Stimulated activated CD4-positive, alpha-beta T cell treated with anti-CD3 and anti-CD28 coated beads, Interleukin-2, amount 100 ng/mL, for 24 hours (primary cell): Measurements from ENCODE around the gene NECTIN4.
"Not testable (repeated sequence)": the region's sequence is repeated elsewhere in the genome, so short reads cannot be mapped to it uniquely, and the experiment has no call there.

ENCODE experiments used
- DNase-seq, 2 donors: peaks; one replicate each; pipeline ENCODE4 v3.0.0-alpha.2; 2020

The NECTIN4 gene

DNA sequence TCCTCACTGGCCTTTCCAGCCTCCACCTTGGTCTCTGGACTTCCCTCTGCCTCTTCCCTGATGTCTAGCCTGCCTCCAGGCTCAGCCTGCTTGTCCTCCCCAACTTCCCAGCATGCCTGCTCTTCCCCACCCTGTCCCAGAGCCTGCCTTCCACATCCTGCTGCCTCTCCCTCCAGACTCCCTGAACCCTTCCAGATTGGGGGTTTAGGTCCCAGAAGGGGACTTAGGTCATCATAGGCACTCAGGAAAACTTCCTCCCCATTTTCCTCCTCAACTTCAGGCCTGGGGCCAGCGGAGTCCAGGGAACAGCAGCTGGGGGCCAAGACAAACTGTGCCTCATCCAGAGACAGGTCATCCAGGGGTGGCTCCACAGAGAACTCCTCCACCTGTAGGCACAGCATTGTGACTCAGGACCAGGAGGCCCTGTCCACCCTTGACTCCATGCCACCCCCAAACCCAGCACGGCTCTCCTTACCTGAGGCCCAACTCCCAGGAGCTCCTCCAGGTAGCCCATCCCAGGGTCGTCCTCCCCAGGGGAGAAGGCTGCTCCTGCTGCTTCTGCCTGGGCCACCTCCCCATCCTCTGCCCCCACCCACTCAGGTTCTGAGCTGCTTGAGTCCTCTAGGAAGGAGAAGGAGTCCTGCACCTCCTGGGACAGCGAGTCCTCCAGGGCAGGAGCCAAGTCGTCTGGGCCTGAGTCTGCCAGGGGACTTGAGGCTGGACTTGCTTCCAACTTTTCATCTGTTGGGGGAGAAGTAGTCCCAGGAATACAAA, 40.2 kb downstream of the NECTIN4 start:
- DNase-seq: no peak

DNA sequence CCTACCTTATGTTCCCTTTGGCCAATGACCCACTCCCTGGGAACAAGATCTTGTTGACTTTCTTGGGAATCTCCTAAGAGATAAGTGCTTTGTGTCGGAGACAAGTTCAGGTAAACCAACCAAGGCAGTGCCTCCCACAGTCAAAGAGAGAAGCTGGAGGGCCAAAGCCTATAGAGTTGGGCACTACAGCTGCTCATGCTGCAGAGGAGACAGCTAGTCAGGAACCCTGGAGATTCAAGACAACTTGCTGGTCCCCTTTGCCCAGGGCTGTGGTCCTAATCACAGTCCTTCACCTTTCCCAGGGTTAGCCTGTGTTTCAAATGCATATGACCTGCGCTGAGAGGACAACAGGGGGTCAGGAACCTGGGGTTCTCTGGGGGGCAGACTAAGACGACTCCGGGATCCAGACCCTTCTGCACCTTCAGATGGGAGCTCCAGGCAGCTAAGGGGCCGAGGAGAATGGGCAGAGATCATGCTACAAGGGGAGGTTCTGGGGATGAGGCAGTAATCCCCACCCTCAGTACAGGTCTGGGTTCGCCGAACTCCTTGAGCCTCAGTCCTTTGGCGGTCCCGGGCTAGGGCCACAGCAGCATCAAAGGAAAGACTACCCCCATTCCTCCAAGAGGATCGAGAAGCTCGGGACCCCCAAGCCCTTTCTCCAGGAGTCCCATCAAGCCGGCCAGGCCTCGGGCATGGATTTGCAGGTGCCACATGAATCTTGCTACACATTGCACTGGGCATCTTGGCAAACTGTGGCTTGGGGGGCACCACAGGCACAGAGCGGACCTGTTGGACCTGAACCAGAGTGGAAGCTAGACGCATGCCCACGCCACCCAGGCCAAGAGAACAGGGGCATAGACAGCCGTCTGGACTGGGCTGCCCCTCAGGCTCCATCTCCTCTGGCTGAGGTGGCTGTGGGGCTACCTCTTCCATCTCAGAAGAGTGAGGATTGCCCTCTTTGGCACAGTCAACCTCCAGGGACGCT, 41.6 kb downstream of the NECTIN4 start:
- DNase-seq: no peak

DNA sequence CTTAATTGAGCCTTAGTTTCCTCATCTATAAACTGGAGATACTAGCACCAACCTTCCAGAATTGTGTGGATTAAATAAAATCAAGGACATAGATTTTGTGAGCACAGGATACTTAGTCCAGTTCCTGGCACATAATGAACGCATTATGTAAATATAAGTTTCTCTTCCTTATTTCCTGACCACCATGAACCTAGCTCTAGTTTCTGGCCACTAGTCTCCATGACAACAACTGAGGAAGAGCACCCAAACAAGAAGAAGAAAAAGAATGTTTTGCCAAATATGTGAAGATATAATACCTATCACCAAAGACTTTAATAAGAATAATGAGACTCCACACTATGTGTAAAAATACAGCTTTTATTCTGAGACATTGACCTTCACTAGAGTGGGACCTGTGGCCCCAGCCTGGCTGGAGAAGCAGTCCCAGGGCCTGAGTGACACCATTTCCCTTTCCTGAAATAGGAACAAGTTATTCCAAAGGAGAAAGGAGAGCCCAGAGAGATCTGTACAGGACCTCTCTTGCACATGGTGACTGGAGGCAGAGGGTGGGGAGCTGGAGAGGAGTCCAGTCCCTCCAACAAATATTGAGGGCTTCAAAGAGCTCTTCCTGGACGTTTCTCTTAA, 42.6 kb downstream of the NECTIN4 start:
- DNase-seq: no peak

DNA sequence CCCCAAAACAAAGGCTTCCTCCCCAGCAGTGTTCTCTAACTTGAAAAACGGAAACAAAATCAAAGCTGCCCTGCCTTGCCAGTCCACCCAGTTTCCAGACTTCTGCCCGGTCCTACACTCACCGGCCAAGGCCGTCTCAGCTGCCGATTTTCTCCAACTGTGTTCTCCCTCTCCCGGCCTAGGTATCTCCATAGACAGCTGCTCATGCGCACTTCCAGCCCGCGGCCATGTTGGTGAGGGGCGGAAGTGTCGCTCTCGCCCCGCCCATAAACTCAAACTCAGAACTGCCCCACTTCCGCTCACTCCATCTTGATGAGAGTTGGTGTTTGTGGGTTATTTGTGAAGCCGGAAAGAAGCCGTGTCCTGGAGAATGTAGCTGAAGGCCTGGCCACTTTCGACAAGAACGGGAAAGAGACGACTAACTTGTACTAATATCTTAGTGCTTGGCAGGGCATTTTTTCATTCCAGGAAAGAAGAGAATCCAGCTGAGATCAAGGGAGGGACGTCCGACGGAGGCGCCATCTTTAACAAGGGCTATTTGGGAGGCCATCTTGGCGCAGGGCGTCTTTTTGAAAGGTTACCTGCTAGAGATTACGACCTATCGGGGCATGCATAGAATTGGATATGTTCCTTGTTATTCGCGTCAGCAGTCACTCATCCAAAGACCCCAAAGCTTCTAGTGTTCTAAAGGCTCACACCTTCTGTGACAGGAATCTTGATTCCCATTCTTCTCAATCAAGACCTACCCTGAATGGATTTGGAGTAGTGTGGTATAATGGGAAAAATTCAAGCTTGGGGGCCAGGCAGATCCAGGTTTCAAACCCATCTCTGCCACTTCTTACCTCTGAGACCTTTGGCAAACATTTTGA, 43.4 kb downstream of the NECTIN4 start, which contains the start of gene USF1:
USF1 (minus strand) TSS at position 242 of the 869 bp plus-strand sequence. CDS start 2,702 bp downstream, outside the sequence.
- DNase-seq: peak; percentile 89 to 93

DNA sequence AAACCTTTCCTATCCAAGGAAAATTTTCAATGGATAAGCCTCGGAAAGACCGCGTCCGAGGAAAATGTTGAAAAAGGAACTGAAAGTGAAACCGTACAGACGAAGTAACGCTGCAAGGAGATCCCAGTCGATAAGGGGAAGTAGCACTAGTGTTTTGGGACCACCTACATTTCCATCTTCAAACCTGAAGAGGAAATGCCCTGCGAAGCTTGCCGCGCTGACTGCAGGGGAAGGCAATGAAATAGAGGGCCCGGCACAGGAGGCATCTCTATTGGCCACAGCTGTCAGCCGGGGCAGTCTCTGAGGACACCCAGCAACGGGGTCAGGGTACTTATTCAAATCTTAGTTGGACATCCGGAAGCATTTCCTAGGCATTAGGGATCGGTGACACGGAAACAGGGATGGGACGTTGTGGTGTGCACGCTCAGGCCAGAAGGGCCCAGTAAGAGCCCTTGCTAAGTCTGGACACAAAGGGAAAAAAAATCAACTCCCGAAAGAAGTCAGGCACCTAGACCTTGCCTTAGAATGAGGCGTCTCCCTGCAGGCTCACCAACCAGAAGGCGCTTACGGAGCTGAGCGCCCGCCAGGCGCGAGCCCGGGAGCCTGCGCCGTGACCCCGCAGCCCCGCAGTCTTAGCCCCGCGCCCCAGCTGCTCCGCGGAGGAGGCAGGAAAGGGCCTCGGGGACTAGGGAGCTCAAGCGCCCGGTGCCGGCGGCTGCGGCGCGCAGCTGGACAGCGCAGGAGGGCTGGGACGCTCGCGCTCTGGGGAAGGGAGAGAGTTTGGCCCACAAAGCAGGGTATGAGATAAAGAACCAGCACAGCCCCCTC, 44.2 kb downstream of the NECTIN4 start:
- DNase-seq: peak; percentile 52 to 58

DNA sequence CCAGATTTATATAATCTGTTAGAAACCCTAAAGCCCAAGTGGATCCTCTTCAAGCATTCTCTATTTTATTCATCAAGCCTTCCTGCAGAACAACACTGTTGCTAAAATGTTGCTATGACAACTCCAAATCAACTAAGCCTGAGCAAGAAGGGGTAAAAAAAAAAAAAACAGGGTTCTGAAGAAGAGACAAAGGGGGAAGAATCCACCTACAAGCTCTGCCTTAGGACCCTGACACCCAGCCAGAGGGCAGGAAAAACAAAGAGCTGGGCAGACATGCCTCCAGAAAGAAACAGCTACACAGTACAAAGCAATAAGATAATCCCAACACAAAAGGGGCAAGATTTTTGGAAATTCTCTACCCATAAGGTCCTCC, 44.8 kb downstream of the NECTIN4 start:
- DNase-seq: no peak

DNA sequence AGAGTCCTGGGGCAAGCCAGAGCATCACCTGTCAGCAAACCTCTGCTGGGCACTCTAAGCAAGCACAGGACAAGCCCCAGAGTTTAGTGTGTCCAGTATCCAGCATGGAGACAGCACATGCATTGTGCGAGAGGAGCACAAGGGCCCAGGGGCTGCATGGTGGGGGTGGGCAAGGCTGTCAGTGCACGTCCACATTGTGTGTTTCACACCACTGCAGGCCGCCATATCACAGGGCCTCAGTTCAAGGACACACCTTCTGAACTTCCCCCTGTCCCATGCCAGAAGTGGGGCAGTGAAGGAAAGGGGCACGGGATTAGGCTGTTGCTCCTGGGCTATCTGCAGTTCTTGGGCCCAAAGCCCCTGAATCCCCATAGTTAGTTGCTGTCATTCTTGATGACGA, 49.8 kb downstream of the NECTIN4 start:
- DNase-seq: no peak

DNA sequence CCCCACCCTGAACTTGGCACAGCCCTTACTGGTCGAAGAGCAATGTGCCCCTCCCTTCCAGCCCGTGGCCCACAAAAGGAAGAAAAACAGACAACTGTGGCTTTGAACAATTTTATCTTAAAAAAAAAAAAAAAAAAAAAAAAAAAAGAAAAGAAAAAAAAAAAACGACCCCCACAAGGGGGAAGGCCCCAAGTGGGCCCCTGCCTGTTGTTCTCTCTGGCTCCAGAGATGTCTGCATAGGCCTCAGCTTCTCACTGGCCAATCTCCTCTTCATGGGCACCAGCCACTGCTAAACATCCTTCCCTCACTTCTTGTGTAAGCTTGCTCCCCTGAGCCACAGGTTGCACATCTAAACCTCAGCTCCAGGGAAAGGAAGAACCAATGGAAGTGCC, 50.2 kb downstream of the NECTIN4 start:
- DNase-seq: no peak

DNA sequence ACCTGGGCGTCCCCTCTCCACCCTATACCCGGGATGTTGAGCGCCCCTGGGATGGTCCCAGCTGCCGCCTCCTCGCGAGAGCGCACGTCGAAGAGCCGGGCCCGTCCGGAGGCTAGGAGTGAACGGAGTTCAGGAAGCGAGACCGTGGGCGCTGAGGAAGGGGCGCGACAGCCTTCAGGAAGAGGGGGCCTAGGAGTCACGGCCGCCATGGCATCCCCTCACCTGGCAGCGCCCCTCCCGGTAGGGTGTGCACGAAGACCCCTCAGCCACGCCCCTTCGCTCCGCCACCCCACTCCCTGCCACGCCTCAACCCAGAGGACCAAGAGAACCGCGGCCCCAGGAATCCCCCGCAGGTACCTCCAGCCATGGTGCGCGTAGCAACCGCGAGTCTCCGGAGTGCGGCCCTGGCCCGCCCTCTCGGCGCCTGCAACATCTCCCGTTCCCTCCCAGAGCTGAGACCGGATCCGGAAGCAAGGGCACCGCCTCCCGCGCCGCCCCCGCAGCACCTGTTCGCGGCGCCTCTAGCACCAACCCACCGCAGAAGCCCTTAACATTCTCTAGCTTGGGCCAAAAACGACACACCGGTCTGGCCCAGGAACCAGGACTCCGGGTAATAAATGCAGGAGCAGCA, 50.7 kb downstream of the NECTIN4 start, which contains the start of gene TSTD1:
TSTD1 (minus strand) TSS at position 442 of the 631 bp plus-strand sequence; CDS start at position 367, 75 bp downstream.
- peak; percentile 87 to 88 for DNase-seq

DNA sequence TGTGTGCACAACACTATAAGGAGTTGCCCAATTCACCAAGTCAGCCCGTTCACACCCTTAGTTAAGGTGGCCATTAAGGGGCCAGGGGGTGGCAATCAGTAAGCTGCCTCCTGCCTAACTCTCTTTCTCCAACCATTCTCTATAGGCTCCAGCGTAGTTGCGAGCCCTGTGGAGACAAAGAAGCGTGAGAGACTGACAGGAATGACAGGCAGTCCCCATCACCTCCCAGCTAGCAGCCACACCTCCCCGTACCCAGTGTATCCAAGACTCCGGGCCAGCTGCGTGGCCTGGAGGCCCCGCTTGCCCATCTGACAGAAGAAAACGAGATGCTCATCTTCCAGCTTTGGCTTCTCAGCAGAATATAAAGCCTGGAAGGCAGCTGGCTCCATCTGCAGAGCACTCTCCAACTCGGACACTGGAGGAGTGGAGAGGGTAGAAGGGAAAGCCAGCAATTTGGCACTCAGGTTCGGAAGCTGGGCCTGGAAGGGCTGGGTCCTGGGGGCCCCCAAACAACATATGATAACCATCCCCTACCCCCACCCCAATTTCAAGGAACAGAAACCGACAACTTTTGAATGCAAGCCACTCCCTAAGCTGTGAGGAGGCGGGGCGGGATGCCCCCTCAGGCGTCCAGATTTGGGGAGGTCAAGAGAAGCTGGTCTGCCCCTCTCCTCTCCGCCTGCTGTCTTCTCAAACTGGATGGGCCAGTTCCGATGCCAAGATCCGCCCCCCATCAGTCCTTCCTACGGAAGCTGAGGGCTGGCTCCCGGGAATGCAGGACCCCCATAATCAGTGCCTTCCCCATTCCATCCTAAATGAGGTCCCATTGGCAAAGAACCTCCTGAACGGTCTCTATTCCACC, 51.5 kb downstream of the NECTIN4 start:
- DNase-seq: no peak

DNA sequence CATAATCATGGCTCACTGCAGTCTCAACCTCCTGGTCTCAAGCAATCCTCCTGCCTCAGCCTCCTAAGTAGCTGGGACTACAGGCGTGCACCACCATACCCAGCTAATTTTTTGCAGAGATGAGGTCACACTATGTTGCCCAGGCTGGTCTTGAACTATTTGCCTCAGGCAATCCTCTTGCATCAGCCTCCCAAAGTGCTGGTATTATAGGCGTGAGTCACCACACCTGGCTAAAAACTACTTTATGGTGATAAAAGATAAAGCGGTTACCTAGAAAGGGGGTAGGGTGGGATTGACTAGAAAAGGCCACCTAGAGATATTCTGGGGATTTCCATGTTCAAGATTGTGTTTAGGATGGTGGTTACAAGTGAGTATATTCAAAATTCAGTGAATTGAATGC, 55.6 kb downstream of the NECTIN4 start:
- DNase-seq: no peak

DNA sequence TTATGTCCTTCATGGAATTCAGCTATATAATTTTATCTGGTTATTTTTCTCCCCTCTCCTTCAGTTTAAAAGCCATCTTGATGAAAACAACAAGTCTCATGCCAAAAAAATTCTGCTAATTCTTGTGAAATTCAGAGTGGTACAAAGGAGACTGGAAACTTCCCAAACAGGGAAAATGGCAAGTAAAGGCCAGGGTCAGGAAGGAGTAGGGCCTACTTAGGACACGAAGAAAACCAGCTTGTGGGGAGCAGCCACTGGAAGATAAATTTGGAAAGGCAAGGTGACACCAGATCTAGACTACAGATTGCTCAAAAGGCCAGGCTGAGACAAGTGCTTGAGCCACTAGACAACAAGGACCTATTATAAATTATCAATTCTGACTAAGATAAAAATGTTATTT, 56.9 kb downstream of the NECTIN4 start:
- no peak for DNase-seq

DNA sequence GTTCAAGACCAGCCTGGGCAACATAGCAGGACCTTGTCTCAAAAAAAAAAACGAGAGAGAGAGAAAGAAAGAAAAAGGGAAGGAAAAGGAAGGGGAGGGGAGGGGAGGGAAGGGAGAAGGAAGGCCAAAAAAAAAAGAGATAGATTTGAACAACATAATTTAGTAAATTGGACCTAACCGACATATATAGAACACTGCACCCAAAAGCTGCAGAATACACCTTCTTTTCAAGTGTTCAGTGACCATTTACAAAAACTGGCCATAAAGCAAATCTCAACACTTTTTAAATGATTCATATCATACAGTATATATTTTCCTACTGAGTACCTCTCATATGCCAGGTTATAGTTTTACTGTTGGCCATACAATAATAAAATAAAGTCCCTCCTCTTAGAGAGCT, 57.5 kb downstream of the NECTIN4 start:
- DNase-seq: no peak

DNA sequence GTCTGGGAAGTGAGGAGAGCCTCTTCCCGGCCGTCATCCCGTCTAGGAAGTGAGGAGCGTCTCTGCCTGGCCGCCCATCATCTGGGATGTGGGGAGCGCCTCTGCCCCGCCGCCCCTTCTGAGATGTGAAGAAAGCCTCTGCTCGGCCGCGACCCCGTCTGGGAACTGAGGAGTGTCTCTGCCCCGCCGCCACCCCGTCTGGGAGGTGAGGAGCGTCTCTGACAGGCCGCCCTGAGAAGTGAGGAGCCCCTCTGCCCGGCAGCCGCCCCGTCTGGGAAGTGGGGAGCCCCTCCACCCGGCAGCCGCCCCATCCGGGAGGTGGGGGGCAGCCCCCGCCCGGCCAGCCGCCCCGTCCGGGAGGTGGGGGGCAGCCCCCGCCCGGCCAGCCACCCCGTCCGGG, 59.9 kb downstream of the NECTIN4 start:
- DNase-seq: not testable (repeated sequence)

DNA sequence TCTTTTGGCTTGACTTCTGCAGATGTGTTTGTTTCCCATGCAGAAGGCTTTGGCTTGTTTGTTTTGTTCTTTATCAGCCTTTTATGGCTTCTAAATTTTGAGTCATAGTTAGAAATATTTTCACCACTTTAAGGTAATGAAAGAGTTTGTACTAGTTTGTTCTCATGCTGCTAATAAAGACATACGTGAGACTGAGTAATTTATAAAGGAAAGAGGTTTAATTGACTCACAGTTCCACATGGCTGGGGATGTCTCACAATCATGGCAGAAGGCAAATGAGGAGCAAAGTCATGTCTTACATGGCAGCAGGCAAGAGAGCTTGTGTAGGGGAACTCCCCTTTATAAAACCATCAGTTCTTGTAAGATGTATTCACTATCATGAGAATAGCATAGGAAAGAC, 62.4 kb downstream of the NECTIN4 start:
- DNase-seq: not testable (repeated sequence)

DNA sequence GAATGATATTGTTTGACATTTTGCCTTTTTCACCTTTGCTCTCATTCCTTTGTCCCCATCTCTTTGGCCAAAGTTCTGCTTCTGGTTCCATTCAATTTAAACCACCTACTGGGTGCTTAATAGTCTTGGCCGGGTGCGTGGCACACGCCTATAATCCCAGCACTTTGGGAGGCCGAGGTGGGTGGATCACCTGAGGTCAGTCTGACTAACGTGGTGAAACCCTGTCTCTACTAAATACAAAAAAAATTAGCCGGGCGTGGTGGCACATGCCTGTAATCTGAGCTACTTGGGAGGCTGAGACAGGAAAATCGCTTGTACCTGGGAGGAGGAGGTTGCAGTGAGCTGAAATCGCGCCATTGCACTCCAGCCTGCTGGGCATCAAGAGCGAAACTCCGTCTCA, 66.9 kb downstream of the NECTIN4 start:
- DNase-seq: not testable (repeated sequence)

DNA sequence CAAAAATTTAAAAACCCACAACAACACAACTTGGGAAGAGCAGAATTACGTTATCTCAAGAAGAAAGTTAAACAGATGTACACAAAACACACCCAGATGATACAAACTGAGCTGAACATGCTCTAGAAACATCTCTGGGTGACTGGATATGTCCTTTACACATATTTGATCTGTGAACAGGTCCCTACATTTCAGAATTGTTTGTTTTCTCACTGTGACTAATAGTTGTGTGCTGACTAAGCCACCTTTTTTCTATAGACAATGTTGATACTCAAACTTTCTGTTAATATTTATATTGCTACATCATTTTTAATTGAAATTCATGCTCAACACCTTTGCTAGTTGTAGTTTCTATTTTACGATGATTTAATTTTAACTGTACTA, 67.4 kb downstream of the NECTIN4 start:
- no peak for DNase-seq

DNA sequence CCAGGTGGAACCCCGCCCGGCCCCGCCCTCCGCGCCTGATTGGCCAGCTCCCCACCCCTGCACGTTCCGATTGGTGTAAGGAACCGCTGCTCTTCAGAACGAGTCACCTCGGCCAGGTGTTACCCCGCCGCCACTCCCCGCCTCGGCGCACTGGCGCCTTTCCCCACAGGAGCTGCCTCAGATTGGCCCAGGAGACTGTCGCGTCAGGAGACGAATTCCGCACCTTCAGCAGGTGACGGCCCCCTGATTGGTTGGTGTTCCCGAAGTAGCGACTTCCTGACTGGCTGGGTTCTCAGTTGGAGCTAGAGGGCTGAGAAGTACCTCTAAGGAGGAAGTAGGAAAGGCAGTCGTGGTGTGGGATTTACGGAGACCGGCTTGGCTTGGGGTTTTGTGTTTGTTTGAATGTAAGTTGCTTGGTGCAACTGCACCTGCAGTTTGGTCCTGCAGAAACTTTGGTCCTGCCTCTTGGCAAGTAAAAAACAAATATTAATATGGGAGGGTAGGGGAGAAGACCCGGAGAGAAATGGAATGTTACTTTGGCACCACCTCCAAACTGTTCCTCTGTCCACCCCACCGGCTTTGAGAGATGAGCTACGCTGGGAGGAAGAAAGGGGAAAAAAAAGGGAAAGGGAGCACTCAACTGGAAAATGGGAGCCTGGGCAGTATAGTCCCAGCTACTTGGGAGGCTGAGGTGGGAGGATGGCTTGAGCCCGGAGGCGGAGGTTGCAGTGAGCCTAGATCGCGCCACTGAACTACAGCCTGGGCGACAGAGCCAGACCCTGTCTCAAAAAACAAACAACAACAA, 68.0 kb downstream of the NECTIN4 start:
- DNase-seq: peak; percentile 82 to 86
